Measurements from ENCODE around the gene GIMAP8.

DNA sequence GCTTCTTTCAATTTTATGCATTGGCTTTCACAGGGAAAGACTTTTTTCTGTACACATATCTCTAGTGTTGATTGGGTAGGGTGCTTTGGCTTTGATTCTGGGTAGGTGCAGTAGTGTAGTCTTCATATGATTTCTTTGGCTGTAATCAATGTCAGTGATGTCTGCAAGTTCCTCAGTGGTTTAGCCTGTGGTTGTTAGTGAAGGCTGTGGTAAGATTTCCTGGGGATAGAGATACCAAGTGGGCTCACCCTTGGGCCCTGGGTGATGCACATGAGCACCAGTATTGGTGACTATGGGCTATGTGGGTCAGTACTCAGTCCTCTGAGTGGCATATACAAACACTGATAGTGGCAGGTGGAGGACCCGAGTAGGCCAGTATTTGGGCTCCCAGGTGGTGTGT, 13.0 kb downstream of the GIMAP8 start:
- TF ChIP-seq, protein P1, sequence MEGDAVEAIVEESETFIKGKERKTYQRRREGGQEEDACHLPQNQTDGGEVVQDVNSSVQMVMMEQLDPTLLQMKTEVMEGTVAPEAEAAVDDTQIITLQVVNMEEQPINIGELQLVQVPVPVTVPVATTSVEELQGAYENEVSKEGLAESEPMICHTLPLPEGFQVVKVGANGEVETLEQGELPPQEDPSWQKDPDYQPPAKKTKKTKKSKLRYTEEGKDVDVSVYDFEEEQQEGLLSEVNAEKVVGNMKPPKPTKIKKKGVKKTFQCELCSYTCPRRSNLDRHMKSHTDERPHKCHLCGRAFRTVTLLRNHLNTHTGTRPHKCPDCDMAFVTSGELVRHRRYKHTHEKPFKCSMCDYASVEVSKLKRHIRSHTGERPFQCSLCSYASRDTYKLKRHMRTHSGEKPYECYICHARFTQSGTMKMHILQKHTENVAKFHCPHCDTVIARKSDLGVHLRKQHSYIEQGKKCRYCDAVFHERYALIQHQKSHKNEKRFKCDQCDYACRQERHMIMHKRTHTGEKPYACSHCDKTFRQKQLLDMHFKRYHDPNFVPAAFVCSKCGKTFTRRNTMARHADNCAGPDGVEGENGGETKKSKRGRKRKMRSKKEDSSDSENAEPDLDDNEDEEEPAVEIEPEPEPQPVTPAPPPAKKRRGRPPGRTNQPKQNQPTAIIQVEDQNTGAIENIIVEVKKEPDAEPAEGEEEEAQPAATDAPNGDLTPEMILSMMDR (IDR thresholded peaks at IDR 0.05) = no peak
- TF ChIP-seq POLR2AphosphoS5 (IDR thresholded peaks at IDR 0.05) = no peak
